GM12878 (cell line): ENCODE results near the gene ZYX. TPM values are rescaled to one million over a fixed set of nuclear protein-coding genes. Genes with fewer than 3 reads are reported as not detected.

Experiments
- ATAC-seq: fragments of 200-7000 bp; cut with Tn5 transposase; 3 replicates; pipeline ENCODE4 v1.9.1; 2020; ENCODE audit warnings: mild to moderate bottlenecking, moderate library complexity
- BruUV-seq: library from RNA; stranded (reverse); fragments of 400-500 nt; replicated peaks from 2 replicates; lab custom pipeline; 2021; lab: Mats Ljungman, UMichigan
- CTCF ChIA-PET: fragments of 300-600 bp; sonication (Branson Sonifier 250); formaldehyde crosslinking; extraction: SDS; loops from one replicate; lab custom pipeline; 2021; ENCODE audit warnings: inconsistent platforms; lab: Yijun Ruan, JAX
- POLR2A ChIA-PET: fragments of 350-600 bp; formaldehyde crosslinking; extraction: SDS; loops from one replicate; lab custom pipeline; 2021; ENCODE audit warnings: inconsistent platforms; lab: Charles Lee
- RAD21 ChIA-PET: fragments of 300-600 bp; sonication (Branson Sonifier 250); formaldehyde crosslinking; loops from one replicate; lab custom pipeline; 2023; ENCODE audit warnings: antibody characterized with exemption; ENCODE audit not compliant: unreplicated experiment; lab: Charles Lee
- SMC1A ChIA-PET: fragments of 300-600 bp; sonication (Branson Sonifier 250); formaldehyde crosslinking; loops from one replicate; lab custom pipeline; 2023; ENCODE audit not compliant: unreplicated experiment, uncharacterized antibody; lab: Charles Lee
- DNase-seq: peaks from one replicate; pipeline ENCODE4 v3.0.0-alpha.2; 2011; ENCODE audit warnings: low read depth, low spot score
- FAIRE-seq: peaks from 3 replicates; lab custom pipeline; 2011; peaks lifted over from hg19 to GRCh38; lab: Jason Lieb, UNC
- H2AFZ ChIP-seq: 2 replicates; pipeline ENCODE4 v1.6.0; 2011; ENCODE audit warnings: low read depth, low read length, control low read depth; ENCODE audit not compliant: control insufficient read depth
- H3K27ac ChIP-seq: 2 replicates; pipeline ENCODE4 v1.5.1; 2011; ENCODE audit warnings: control low read depth; ENCODE audit not compliant: control insufficient read depth, insufficient read depth
- H3K27me3 ChIP-seq, 2 experiments: replicated peaks in 1 of 2; 2 replicates each; pipeline versions ENCODE4 v1.6.0 to v1.6.1; 2011; ENCODE audit warnings: low read length in 1 of 2; ENCODE audit not compliant: control insufficient read depth in 2 of 2, insufficient read depth in 2 of 2
- H3K36me3 ChIP-seq, 2 experiments: 2 replicates each; pipeline ENCODE4 v1.5.1; 2011; ENCODE audit warnings: low read length in 1 of 2; ENCODE audit not compliant: control insufficient read depth in 2 of 2, insufficient read depth in 2 of 2
- H3K4me1 ChIP-seq: 2 replicates; pipeline ENCODE4 v1.6.1; 2011; ENCODE audit warnings: mild to moderate bottlenecking, low read length, moderate library complexity, mixed read lengths; ENCODE audit not compliant: control insufficient read depth, insufficient read depth
- H3K4me2 ChIP-seq: 2 replicates; pipeline ENCODE4 v1.6.0; 2011; ENCODE audit warnings: control low read depth; ENCODE audit not compliant: control insufficient read depth, insufficient read depth
- H3K4me3 ChIP-seq: fragments of 200-600 bp; sonication (generic); 2 replicates; pipeline ENCODE4 v1.5.1; 2016
- H3K79me2 ChIP-seq: 2 replicates; pipeline ENCODE4 v1.6.0; 2011; ENCODE audit warnings: low read length; ENCODE audit not compliant: control insufficient read depth, insufficient read depth
- H3K9ac ChIP-seq: 2 replicates; pipeline ENCODE4 v1.8.0; 2011; ENCODE audit warnings: low read length, control low read depth, mixed read lengths; ENCODE audit not compliant: control insufficient read depth, insufficient read depth
- H3K9me3 ChIP-seq: replicated peaks from 3 replicates; pipeline ENCODE4 v1.5.1; 2011; ENCODE audit warnings: mild to moderate bottlenecking, low read length; ENCODE audit not compliant: control insufficient read depth, insufficient read depth
- H4K20me1 ChIP-seq: 2 replicates; pipeline ENCODE4 v1.6.0; 2011; ENCODE audit not compliant: control insufficient read depth, insufficient read depth
- CEBPB ChIP-seq, 2 experiments: fragments of 150-350 bp in 1 of 2; IDR thresholded peaks; 2 replicates each; pipeline ENCODE4 v1.6.1; 2012 to 2014; ENCODE audit warnings: low read depth in 2 of 2, low read length in 2 of 2, borderline replicate concordance in 1 of 2, inconsistent platforms in 1 of 2
- EZH2 ChIP-seq: IDR thresholded peaks from 2 replicates; pipeline ENCODE4 v1.6.1; 2012; ENCODE audit warnings: low read depth, mild to moderate bottlenecking, control low read depth, inconsistent platforms, low read length, borderline replicate concordance; ENCODE audit not compliant: control insufficient read depth
- FOXK2 ChIP-seq: fragments of 450-650 bp; IDR thresholded peaks from 2 replicates; pipeline ENCODE4 v1.6.1; 2017; ENCODE audit warnings: mild to moderate bottlenecking, moderate library complexity
- LARP7 ChIP-seq: fragments of 450-650 bp; IDR thresholded peaks from 2 replicates; pipeline ENCODE4 v1.6.1; 2017; ENCODE audit warnings: mild to moderate bottlenecking
- NFIC ChIP-seq: IDR thresholded peaks from 2 replicates; pipeline ENCODE4 v1.6.1; 2012; ENCODE audit warnings: low read depth, mild to moderate bottlenecking, inconsistent platforms, low read length, moderate library complexity
- NRF1 ChIP-seq: conservative IDR thresholded peaks from 2 replicates; pipeline ENCODE4 v1.6.1; 2011; ENCODE audit warnings: mild to moderate bottlenecking, low read depth, low read length, improper control_type of control experiment
- PML ChIP-seq: IDR thresholded peaks from 2 replicates; pipeline ENCODE4 v1.6.1; 2012; ENCODE audit warnings: low read length, inconsistent platforms
- POLR2AphosphoS2 ChIP-seq: IDR thresholded peaks from 2 replicates; pipeline ENCODE4 v1.6.1; 2011; ENCODE audit warnings: low read depth, mild to moderate bottlenecking, low read length, improper control_type of control experiment, moderate library complexity
- RELA ChIP-seq: fragments of 450-650 bp; IDR thresholded peaks from 2 replicates; pipeline ENCODE4 v1.8.0; 2014; ENCODE audit warnings: borderline replicate concordance; ENCODE audit not compliant: partially characterized antibody
- RFX5 ChIP-seq: IDR thresholded peaks from 2 replicates; pipeline ENCODE4 v1.6.1; 2011; ENCODE audit warnings: low read depth, low read length, improper control_type of control experiment
- TARDBP ChIP-seq: IDR thresholded peaks from 2 replicates; pipeline ENCODE4 v1.6.1; 2016; ENCODE audit warnings: borderline replicate concordance
- TCF3 ChIP-seq: IDR thresholded peaks from 2 replicates; pipeline ENCODE4 v1.6.1; 2012; ENCODE audit warnings: low read depth, mild to moderate bottlenecking, low read length, borderline replicate concordance; ENCODE audit not compliant: insufficient read depth
- YBX1 ChIP-seq: fragments of 450-650 bp; IDR thresholded peaks from 2 replicates; pipeline ENCODE4 v1.6.1; 2016; ENCODE audit warnings: antibody characterized with exemption
- ZNF24 ChIP-seq: fragments of 450-650 bp; IDR thresholded peaks from 2 replicates; pipeline ENCODE4 v1.6.1; 2017; ENCODE audit warnings: antibody characterized with exemption, mild to moderate bottlenecking
- ZNF384 ChIP-seq: IDR thresholded peaks from 2 replicates; pipeline ENCODE4 v1.6.1; 2012; ENCODE audit warnings: low read depth, mild to moderate bottlenecking, low read length, improper control_type of control experiment, borderline replicate concordance
- WGBS: methylation state at CpG from one replicate; pipeline ENCODE4 v1.1.6; 2016; ENCODE audit warnings: low lambda C conversion rate; ENCODE audit not compliant: insufficient replicate concordance, insufficient coverage; ENCODE audit errors: missing lambda C conversion rate; 5-methylcytosine and 5-hydroxymethylcytosine counted together
- in situ Hi-C: fragments of 300-500 bp; cut with MboI; formaldehyde crosslinking; loops from 9 replicates; pipeline ENCODE4 v1.14.3; 2018; ENCODE audit warnings: mixed read lengths
- intact Hi-C: fragments of 100-400 bp; cut with micrococcal nuclease; formaldehyde crosslinking; loops from one replicate; pipeline ENCODE4 v1.14.2; 2022; ENCODE audit not compliant: unreplicated experiment
- polyA plus RNA-seq, 11 experiments: library from polyadenylated mRNA; depleted of rRNA in 4 of 11; unstranded in 6 of 11; stranded (reverse) in 5 of 11; fragments of >200 nt; fragmentation: Nextera tagmentation in 4 of 11; fragmentation: Illumina TruSeq in 1 of 11; extraction: Ambion mirVana in 4 of 11; extraction: Trizol in 1 of 11; gene quantifications; 1 replicate in 1 of 11; 2 replicates in 10 of 11; pipeline versions ENCODE4 v1.2.1 to v1.2.3, GENCODE V29; 2011 to 2016; ENCODE audit warnings: inconsistent platforms in 2 of 11, missing spikeins in 2 of 11, low read depth in 1 of 11
- total RNA-seq, 4 experiments: library from RNA; depleted of rRNA in 3 of 4; stranded (reverse); fragments of >200 nt in 3 of 4; fragmentation: Illumina TruSeq in 1 of 4; extraction: Trizol in 1 of 4; gene quantifications; 2 replicates each; pipeline versions ENCODE4 v1.2.1 to v1.2.3, GENCODE V29; 2013 to 2021
- TF ChIP-seq, protein P1 (sequence below): fragments of 150-350 bp; IDR thresholded peaks from 2 replicates; pipeline ENCODE4 v1.6.1; 2016; ENCODE audit warnings: low read depth, low read length
- TF ChIP-seq, protein P2 (sequence below): fragments of 450-650 bp; IDR thresholded peaks from 2 replicates; pipeline ENCODE4 v1.6.1; 2017; ENCODE audit warnings: mild to moderate bottlenecking, moderate library complexity

ZYX gene
- total and polyA plus RNA-seq, 10 of the 15 experiments (the other 5 are each of a cell fraction or from before 2014, with no cell fraction given): 2.1 to 100 (median 27.6) TPM

DNA sequence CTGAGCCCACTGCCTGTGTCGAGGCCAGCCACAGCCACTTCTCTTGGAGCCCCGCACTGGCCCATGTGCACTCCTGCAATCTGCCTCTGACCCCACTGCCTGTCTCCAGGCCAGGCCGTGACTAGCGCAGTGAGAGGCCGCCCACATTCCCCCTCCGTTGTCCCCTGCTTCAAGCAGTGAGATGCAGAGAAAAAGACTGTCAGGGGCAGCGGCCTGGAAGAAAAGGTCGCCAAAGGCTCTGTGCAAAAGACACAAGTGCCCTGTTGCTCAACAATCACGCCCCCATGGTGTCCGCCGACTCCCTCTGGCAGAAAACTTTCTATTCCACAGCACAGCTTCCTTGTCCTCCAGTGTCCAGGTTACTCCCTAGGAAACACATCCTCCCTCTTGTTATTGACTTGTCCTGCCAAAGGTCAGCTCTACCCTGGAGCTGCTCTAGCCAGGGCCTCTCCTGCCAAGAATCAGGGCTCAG is 28.6 kb upstream of the ZYX start:
- no peak for ATAC-seq
- RAD21 ChIA-PET: no interaction called here
- no peak for TF ChIP-seq LARP7
- TF ChIP-seq EZH2: no peak
- TF ChIP-seq ZNF24: no peak
- TF ChIP-seq, protein P1, sequence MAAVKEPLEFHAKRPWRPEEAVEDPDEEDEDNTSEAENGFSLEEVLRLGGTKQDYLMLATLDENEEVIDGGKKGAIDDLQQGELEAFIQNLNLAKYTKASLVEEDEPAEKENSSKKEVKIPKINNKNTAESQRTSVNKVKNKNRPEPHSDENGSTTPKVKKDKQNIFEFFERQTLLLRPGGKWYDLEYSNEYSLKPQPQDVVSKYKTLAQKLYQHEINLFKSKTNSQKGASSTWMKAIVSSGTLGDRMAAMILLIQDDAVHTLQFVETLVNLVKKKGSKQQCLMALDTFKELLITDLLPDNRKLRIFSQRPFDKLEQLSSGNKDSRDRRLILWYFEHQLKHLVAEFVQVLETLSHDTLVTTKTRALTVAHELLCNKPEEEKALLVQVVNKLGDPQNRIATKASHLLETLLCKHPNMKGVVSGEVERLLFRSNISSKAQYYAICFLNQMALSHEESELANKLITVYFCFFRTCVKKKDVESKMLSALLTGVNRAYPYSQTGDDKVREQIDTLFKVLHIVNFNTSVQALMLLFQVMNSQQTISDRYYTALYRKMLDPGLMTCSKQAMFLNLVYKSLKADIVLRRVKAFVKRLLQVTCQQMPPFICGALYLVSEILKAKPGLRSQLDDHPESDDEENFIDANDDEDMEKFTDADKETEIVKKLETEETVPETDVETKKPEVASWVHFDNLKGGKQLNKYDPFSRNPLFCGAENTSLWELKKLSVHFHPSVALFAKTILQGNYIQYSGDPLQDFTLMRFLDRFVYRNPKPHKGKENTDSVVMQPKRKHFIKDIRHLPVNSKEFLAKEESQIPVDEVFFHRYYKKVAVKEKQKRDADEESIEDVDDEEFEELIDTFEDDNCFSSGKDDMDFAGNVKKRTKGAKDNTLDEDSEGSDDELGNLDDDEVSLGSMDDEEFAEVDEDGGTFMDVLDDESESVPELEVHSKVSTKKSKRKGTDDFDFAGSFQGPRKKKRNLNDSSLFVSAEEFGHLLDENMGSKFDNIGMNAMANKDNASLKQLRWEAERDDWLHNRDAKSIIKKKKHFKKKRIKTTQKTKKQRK: no peak
- no peak for TF ChIP-seq FOXK2
- no peak for TF ChIP-seq ZNF384
- TF ChIP-seq TCF3: no peak
- TF ChIP-seq RFX5: no peak
- no peak for TF ChIP-seq RELA
- no peak for TF ChIP-seq PML
- TF ChIP-seq TARDBP: no peak
- no peak for TF ChIP-seq CEBPB (IDR thresholded peaks at IDR 0.05; ENCODE audit: borderline replicate concordance in 1 of 2, low read depth in 2 of 2, low read length in 2 of 2)
- no peak for TF ChIP-seq NFIC
- no peak for TF ChIP-seq YBX1
- TF ChIP-seq, protein P2, sequence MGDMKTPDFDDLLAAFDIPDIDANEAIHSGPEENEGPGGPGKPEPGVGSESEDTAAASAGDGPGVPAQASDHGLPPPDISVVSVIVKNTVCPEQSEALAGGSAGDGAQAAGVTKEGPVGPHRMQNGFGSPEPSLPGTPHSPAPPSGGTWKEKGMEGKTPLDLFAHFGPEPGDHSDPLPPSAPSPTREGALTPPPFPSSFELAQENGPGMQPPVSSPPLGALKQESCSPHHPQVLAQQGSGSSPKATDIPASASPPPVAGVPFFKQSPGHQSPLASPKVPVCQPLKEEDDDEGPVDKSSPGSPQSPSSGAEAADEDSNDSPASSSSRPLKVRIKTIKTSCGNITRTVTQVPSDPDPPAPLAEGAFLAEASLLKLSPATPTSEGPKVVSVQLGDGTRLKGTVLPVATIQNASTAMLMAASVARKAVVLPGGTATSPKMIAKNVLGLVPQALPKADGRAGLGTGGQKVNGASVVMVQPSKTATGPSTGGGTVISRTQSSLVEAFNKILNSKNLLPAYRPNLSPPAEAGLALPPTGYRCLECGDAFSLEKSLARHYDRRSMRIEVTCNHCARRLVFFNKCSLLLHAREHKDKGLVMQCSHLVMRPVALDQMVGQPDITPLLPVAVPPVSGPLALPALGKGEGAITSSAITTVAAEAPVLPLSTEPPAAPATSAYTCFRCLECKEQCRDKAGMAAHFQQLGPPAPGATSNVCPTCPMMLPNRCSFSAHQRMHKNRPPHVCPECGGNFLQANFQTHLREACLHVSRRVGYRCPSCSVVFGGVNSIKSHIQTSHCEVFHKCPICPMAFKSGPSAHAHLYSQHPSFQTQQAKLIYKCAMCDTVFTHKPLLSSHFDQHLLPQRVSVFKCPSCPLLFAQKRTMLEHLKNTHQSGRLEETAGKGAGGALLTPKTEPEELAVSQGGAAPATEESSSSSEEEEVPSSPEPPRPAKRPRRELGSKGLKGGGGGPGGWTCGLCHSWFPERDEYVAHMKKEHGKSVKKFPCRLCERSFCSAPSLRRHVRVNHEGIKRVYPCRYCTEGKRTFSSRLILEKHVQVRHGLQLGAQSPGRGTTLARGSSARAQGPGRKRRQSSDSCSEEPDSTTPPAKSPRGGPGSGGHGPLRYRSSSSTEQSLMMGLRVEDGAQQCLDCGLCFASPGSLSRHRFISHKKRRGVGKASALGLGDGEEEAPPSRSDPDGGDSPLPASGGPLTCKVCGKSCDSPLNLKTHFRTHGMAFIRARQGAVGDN: no peak
- no peak for TF ChIP-seq POLR2AphosphoS2
- no peak for TF ChIP-seq NRF1

More for the DNA sequence above, 28.6 kb upstream of the ZYX start:
- DNase-seq (no peak), FAIRE-seq (no peak)
- Histone ChIP-seq H3K9ac (no peak overlapping the region), H3K27me3 (peaks cover 3 to 4% of the 10 kb centered on the region in 2 experiments; a peak in 3 of 4 replicates), H2AFZ (no peak overlapping the region), H3K79me2 (no peaks in the 10 kb centered on the region), H3K4me1 (no peaks in the 10 kb centered on the region), H3K4me2 (no peak overlapping the region), H3K36me3 (no peaks in the 10 kb centered on the region), H3K4me3 (no peak overlapping the region), H4K20me1 (no peaks in the 10 kb centered on the region), H3K27ac (no peak overlapping the region), H3K9me3 (no peaks in the 10 kb centered on the region)
- CTCF ChIA-PET: no interaction called here
- WGBS: 49% methylated on average over 10 of the region's 11 CpGs
- in situ Hi-C loops: no loop called here
- POLR2A ChIA-PET: no interaction called here
- BruUV-seq: no TSS peak
- intact Hi-C loops: no loop called here
- SMC1A ChIA-PET: no interaction called here
